A549 (cell line): ENCODE data around the gene MPND. TPM values are rescaled to one million over a fixed set of nuclear protein-coding genes. Genes with fewer than 3 reads are reported as not detected.

Experiments
- ATAC-seq, 2 experiments: fragments of 200-7000 bp in 1 of 2; fragments of >200 bp in 1 of 2; cut with Nextera tagmentation in 1 of 2; cut with Tn5 transposase in 1 of 2; 3 replicates each; pipeline versions ENCODE4 v1.8.0 to v1.9.1; 2018 to 2020; ENCODE audit warnings: mild to moderate bottlenecking in 1 of 2, moderate library complexity in 1 of 2
- CTCF ChIA-PET: fragments of 300-600 bp; sonication (Branson Sonifier 250); formaldehyde crosslinking; extraction: SDS; loops from one replicate; lab custom pipeline; 2021; ENCODE audit warnings: antibody characterized with exemption, inconsistent platforms; lab: Yijun Ruan, JAX
- POLR2A ChIA-PET: fragments of 350-600 bp; formaldehyde crosslinking; extraction: SDS; loops from one replicate; lab custom pipeline; 2021; ENCODE audit warnings: antibody characterized with exemption, inconsistent platforms; lab: Yijun Ruan, JAX
- DNase-seq, 2 experiments: peaks; one replicate each; pipeline versions ENCODE4 v3.0.0 to v3.0.0-alpha.2; 2011 to 2016; ENCODE audit warnings: low read depth in 1 of 2, low spot score in 1 of 2
- FAIRE-seq: peaks from 2 replicates; lab custom pipeline; 2011; peaks lifted over from hg19 to GRCh38; lab: Jason Lieb, UNC
- H3K27ac ChIP-seq, 2 experiments: fragments of >200 bp; sonication (Bioruptor Twin); formaldehyde crosslinking; 3 replicates each; pipeline ENCODE4 v1.5.1; 2016 to 2017
- H3K4me1 ChIP-seq: fragments of >200 bp; sonication (Bioruptor Twin); formaldehyde crosslinking; 3 replicates; pipeline ENCODE4 v1.6.1; 2016
- H3K4me2 ChIP-seq: fragments of >200 bp; sonication (Bioruptor Twin); formaldehyde crosslinking; 3 replicates; pipeline ENCODE4 v1.6.1; 2016
- H3K4me3 ChIP-seq: fragments of >200 bp; sonication (Bioruptor Twin); formaldehyde crosslinking; 3 replicates; pipeline ENCODE4 v1.5.1; 2016
- H3K9me3 ChIP-seq: fragments of >200 bp; sonication (Bioruptor Twin); formaldehyde crosslinking; 3 replicates; pipeline ENCODE4 v1.6.1; 2016
- BCL3 ChIP-seq: fragments of >200 bp; sonication (Bioruptor Twin); formaldehyde crosslinking; IDR thresholded peaks from 3 replicates; pipeline ENCODE4 v1.6.1; 2016
- CBX8 ChIP-seq: fragments of 200-600 bp; sonication (generic); IDR thresholded peaks from 2 replicates; pipeline ENCODE4 v1.6.1; 2016
- CEBPB ChIP-seq, 2 experiments: fragments of >200 bp in 1 of 2; sonication (Bioruptor Twin) in 1 of 2; formaldehyde crosslinking in 1 of 2; IDR thresholded peaks; 2 replicates each; pipeline ENCODE4 v1.6.1; 2012 to 2016
- CHD2 ChIP-seq: fragments of 150-350 bp; IDR thresholded peaks from 2 replicates; pipeline ENCODE4 v1.6.1; 2014; ENCODE audit warnings: low read length; ENCODE audit not compliant: partially characterized antibody
- CHD4 ChIP-seq: fragments of 200-600 bp; sonication (generic); IDR thresholded peaks from 2 replicates; pipeline ENCODE4 v1.6.1; 2016; ENCODE audit warnings: antibody characterized with exemption, mild to moderate bottlenecking, borderline replicate concordance
- CTCF ChIP-seq: fragments of >200 bp; sonication (Bioruptor Twin); formaldehyde crosslinking; IDR thresholded peaks from 3 replicates; pipeline ENCODE4 v1.5.1; 2016
- EHF ChIP-seq: fragments of 250-450 bp; sonication (Bioruptor Pico); IDR thresholded peaks from 2 replicates; pipeline ENCODE4 v1.5.0; 2020; ENCODE audit warnings: mild to moderate bottlenecking
- ELK1 ChIP-seq: fragments of 150-350 bp; IDR thresholded peaks from 2 replicates; pipeline ENCODE4 v1.6.1; 2014; ENCODE audit warnings: low read depth, mild to moderate bottlenecking, low read length
- EP300 ChIP-seq, 2 experiments: fragments of >200 bp; sonication (Bioruptor Twin); formaldehyde crosslinking; IDR thresholded peaks; 2 replicates in 1 of 2; 3 replicates in 1 of 2; pipeline ENCODE4 v1.6.1; 2016 to 2017
- FOSL2 ChIP-seq, 2 experiments: fragments of 450-650 bp in 1 of 2; fragments of >200 bp in 1 of 2; sonication (Bioruptor Twin) in 1 of 2; formaldehyde crosslinking; IDR thresholded peaks; 2 replicates each; pipeline versions ENCODE4 v1.5.0 to v1.6.1; 2016 to 2020; ENCODE audit warnings: mild to moderate bottlenecking in 1 of 2, moderate library complexity in 1 of 2
- KDM5A ChIP-seq: fragments of 200-600 bp; sonication (generic); IDR thresholded peaks from 2 replicates; pipeline ENCODE4 v1.6.1; 2016; ENCODE audit warnings: antibody characterized with exemption, mild to moderate bottlenecking
- PBX3 ChIP-seq: IDR thresholded peaks from 2 replicates; pipeline ENCODE4 v1.6.1; 2012
- POLR2AphosphoS2 ChIP-seq: conservative IDR thresholded peaks from 2 replicates; pipeline ENCODE4 v1.6.1; 2012; ENCODE audit warnings: low read length, improper control_type of control experiment, inconsistent platforms
- RAD21 ChIP-seq, 2 experiments: fragments of >200 bp in 1 of 2; sonication (Bioruptor Twin) in 1 of 2; formaldehyde crosslinking in 1 of 2; IDR thresholded peaks in 1 of 2; conservative IDR thresholded peaks in 1 of 2; 2 replicates in 1 of 2; 3 replicates in 1 of 2; pipeline ENCODE4 v1.6.1; 2012 to 2018; ENCODE audit warnings: inconsistent platforms in 1 of 2
- RFX5 ChIP-seq: fragments of 450-650 bp; IDR thresholded peaks from 2 replicates; pipeline ENCODE4 v1.7.1; 2014; ENCODE audit warnings: antibody characterized with exemption, mild to moderate bottlenecking, moderate library complexity
- SMC3 ChIP-seq: fragments of >200 bp; sonication (Bioruptor Twin); formaldehyde crosslinking; IDR thresholded peaks from 3 replicates; pipeline ENCODE4 v1.6.1; 2018; ENCODE audit warnings: inconsistent platforms
- SREBF2 ChIP-seq: fragments of 450-650 bp; IDR thresholded peaks from 2 replicates; pipeline ENCODE4 v1.6.1; 2014; ENCODE audit warnings: mild to moderate bottlenecking, moderate library complexity
- ZC3H11A ChIP-seq: fragments of 450-650 bp; IDR thresholded peaks from 2 replicates; pipeline ENCODE4 v1.6.1; 2014; ENCODE audit warnings: antibody characterized with exemption, mild to moderate bottlenecking
- ZSCAN20 ChIP-seq: fragments of 250-450 bp; sonication (Bioruptor Pico); IDR thresholded peaks from 2 replicates; pipeline ENCODE4 v1.8.0; 2022; ENCODE audit warnings: mild to moderate bottlenecking, moderate library complexity
- WGBS: methylation state at CpG from one replicate; pipeline ENCODE4 v1.1.6; 2017; ENCODE audit errors: missing lambda C conversion rate; 5-methylcytosine and 5-hydroxymethylcytosine counted together
- polyA plus RNA-seq, 4 experiments: library from polyadenylated mRNA; depleted of rRNA in 3 of 4; stranded (reverse); fragments of >200 nt; fragmentation: RNase III in 1 of 4; extraction: RNeasy Plus Mini Kit Qiagen cat#74134 plus additional on column Dnase treatment in 1 of 4; gene quantifications; 2 replicates in 3 of 4; 3 replicates in 1 of 4; pipeline ENCODE4 v1.2.3, GENCODE V29; 2011 to 2017

Gene MPND
- polyA plus RNA-seq, 2 of the 4 experiments (the other 2 are of a cell fraction) = 3.5 to 14.5 TPM

GRCh38 chr19:4350726-4351125 lies 7.4 kb downstream of the MPND start:
- CTCF ChIA-PET = interaction anchor here (4.2 kb wide), 1 partner anchor 15 kb away, joined by 21 read pairs; no protein-coding TSS in a partner anchor
- FAIRE-seq = no peak

GRCh38 chr19:4352701-4353121 lies 9.3 kb downstream of the MPND start:
- DNase-seq = peak; percentile 51 to 66
- peak; percentile 66 for TF ChIP-seq CTCF
- peak; percentile 49 for TF ChIP-seq SMC3
- TF ChIP-seq ZC3H11A = no peak
- TF ChIP-seq SREBF2 = no peak
- peak; percentile 35 to 39; a peak in 3 of 5 replicates for TF ChIP-seq RAD21 (conservative IDR thresholded peaks at IDR 0.05 in 1 of 2, IDR thresholded peaks at IDR 0.05 in 1 of 2)
- no peak overlapping the region for H3K4me2 ChIP-seq
- CTCF ChIA-PET = interaction anchor here (0.7 to 4.3 kb wide), 26 partner anchors 9 to 483 kb away, joined by 3 to 47 read pairs (median 5); partner anchors contain the start of genes FSD1, MPND and SHD
- WGBS = 19% methylated on average over 7 of the region's 9 CpGs
- H3K9me3 ChIP-seq = no peaks in the 10 kb centered on the region
- no peaks in the 10 kb centered on the region for H3K4me1 ChIP-seq
- ATAC-seq = peak in 1 of 2 experiments; percentile 74; a peak in 4 of 6 replicates
- FAIRE-seq = no peak
- no peak overlapping the region for H3K4me3 ChIP-seq
- H3K27ac ChIP-seq = no peak overlapping the region
- POLR2A ChIA-PET = interaction anchor here (1.7 kb wide), 1 partner anchor 10 kb away, joined by 7 read pairs; the partner anchor contains the start of gene MPND

More at GRCh38 chr19:4350726-4351125, 7.4 kb downstream of the MPND start:
- 95% methylated on average over 9 of the region's 9 CpGs for WGBS
- Histone ChIP-seq H3K4me2 (no peak overlapping the region), H3K9me3 (no peaks in the 10 kb centered on the region), H3K27ac (no peak overlapping the region), H3K4me1 (no peaks in the 10 kb centered on the region)
- POLR2A ChIA-PET = no interaction called here
- no peak for TF ChIP-seq EP300 (IDR thresholded peaks at IDR 0.05)
- no peak for TF ChIP-seq SMC3
- no peak for TF ChIP-seq PBX3
- TF ChIP-seq CHD4 = no peak
- TF ChIP-seq ZSCAN20 (CRISPR knock-in tag) = no peak
- TF ChIP-seq KDM5A = no peak
- TF ChIP-seq CHD2 = no peak
- TF ChIP-seq EHF = no peak
- no peak for TF ChIP-seq ZC3H11A
- TF ChIP-seq BCL3 = no peak
- no peak for TF ChIP-seq CEBPB (IDR thresholded peaks at IDR 0.05)
- no peak for TF ChIP-seq CBX8
- TF ChIP-seq FOSL2 (IDR thresholded peaks at IDR 0.05) = no peak
- TF ChIP-seq FOSL2 (CRISPR knock-in tag; IDR thresholded peaks at IDR 0.05) = no peak
- TF ChIP-seq POLR2AphosphoS2 = no peak
- no peak for TF ChIP-seq RFX5
- no peak for TF ChIP-seq ELK1
- TF ChIP-seq, all 56 proteins: peak for 0
- H3K4me3 ChIP-seq = no peak overlapping the region
- DNase-seq (no peak), ATAC-seq (no peak)
